GM12873 (cell line): ENCODE results near the gene PRKCZ.

Experiments
- CTCF ChIP-seq: IDR thresholded peaks from 2 replicates; pipeline ENCODE4 v1.5.1; 2012; ENCODE audit warnings: low read depth, mild to moderate bottlenecking, moderate library complexity, low read length, control low read depth; ENCODE audit not compliant: insufficient read depth; ENCODE audit errors: missing control alignments

Gene PRKCZ

GRCh38 chr1:2154022-2154421 lies 103.8 kb downstream of the PRKCZ start:
- TF ChIP-seq CTCF, result no peak

GRCh38 chr1:2155147-2155598 lies 105.0 kb downstream of the PRKCZ start:
- TF ChIP-seq CTCF, result no peak

- TF ChIP-seq CTCF, result no peak
Observed at GRCh38 chr1:2155788-2156187, 105.6 kb downstream of the PRKCZ start.

GRCh38 chr1:2156866-2157265 lies 106.7 kb downstream of the PRKCZ start:
- no peak for TF ChIP-seq CTCF

- TF ChIP-seq CTCF, result no peak
Observed at GRCh38 chr1:2157856-2158255, 107.6 kb downstream of the PRKCZ start.

GRCh38 chr1:2158272-2158671 lies 108.1 kb downstream of the PRKCZ start:
- no peak for TF ChIP-seq CTCF

- TF ChIP-seq CTCF, result no peak
Observed at GRCh38 chr1:2159124-2159523, 108.9 kb downstream of the PRKCZ start.
